ENCODE data around the gene RS1.

DNA sequence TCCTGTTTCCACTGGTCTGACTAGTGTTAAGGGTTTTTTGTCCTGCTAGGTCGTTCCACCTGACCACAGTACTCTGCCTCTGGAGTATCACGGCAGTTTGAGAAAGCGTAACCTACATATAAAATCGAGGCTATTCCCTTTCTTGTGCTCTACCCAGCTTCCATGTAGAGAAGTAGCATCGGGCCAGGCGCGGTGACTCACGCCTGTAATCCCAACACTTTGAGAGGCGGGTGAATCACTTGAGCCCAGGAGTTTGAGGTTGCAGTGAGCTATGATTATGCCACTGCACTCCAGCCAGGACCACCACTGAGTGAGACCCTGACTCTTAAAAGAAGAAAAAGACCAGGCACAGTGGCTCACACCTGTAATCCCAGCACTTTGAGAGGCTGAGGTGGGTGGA, 43.0 kb upstream of the RS1 start:
- TF ChIP-seq, protein P1, sequence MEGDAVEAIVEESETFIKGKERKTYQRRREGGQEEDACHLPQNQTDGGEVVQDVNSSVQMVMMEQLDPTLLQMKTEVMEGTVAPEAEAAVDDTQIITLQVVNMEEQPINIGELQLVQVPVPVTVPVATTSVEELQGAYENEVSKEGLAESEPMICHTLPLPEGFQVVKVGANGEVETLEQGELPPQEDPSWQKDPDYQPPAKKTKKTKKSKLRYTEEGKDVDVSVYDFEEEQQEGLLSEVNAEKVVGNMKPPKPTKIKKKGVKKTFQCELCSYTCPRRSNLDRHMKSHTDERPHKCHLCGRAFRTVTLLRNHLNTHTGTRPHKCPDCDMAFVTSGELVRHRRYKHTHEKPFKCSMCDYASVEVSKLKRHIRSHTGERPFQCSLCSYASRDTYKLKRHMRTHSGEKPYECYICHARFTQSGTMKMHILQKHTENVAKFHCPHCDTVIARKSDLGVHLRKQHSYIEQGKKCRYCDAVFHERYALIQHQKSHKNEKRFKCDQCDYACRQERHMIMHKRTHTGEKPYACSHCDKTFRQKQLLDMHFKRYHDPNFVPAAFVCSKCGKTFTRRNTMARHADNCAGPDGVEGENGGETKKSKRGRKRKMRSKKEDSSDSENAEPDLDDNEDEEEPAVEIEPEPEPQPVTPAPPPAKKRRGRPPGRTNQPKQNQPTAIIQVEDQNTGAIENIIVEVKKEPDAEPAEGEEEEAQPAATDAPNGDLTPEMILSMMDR (IDR thresholded peaks at IDR 0.05; ENCODE audit: insufficient read depth, low read depth, low read length): no peak
- no peak for TF ChIP-seq EZH2 (IDR thresholded peaks at IDR 0.05; ENCODE audit: insufficient read depth, low read length)

Data from astrocyte (in vitro differentiated cells and primary cell).